Measurements from ENCODE around the gene AATK. TPM values are rescaled to one million over a fixed set of nuclear protein-coding genes. Genes with fewer than 3 reads are reported as not detected.
A peak's percentile ranks its signal among the peaks of the same experiment; 100 is the strongest.

AATK gene
- total and polyA plus RNA-seq, 9 of the 15 experiments (the other 6 are each of a cell fraction or from before 2014, with no cell fraction given), result 0.11 to 0.55 (median 0.38) TPM; not detected in 5

GRCh38 chr17:81097134-81097942, 68.7 kb downstream of the AATK start (continued):
- no peak for TF ChIP-seq ELF1 (tag; IDR thresholded peaks at IDR 0.05)
- peak in 1 of 2 experiments; percentile 32 for TF ChIP-seq E2F6 (IDR thresholded peaks at IDR 0.05; ENCODE audit: borderline replicate concordance in 1 of 2, extremely low read depth in 1 of 2, insufficient read depth in 1 of 2, insufficient read length in 1 of 2, low read depth in 1 of 2, low read length in 1 of 2, poor library complexity in 1 of 2, severe bottlenecking in 1 of 2)
- peak; percentile 56; the same call in 1 of the 2 replicates for TF ChIP-seq KLF1 (tag; IDR thresholded peaks at IDR 0.05)
- 0 out of 2 replicates have a peak, but pooled peaks have one; percentile 41 for TF ChIP-seq ATF6 (CRISPR knock-in tag; IDR thresholded peaks at IDR 0.05)
- no peak for TF ChIP-seq TRIM28 (IDR thresholded peaks at IDR 0.05)
- peak; percentile 55 for TF ChIP-seq MYC (IDR thresholded peaks at IDR 0.05; ENCODE audit: low read depth, low read length)
- TF ChIP-seq MYC (CRISPR knock-in tag; IDR thresholded peaks at IDR 0.05; ENCODE audit: borderline replicate concordance, low read depth), result peak; percentile 23; the same call in 1 of the 2 replicates
- no peak for TF ChIP-seq RBM34 (IDR thresholded peaks at IDR 0.05; ENCODE audit: borderline replicate concordance, insufficient read depth, low read length)
- no peak for TF ChIP-seq ZNF140 (CRISPR knock-in tag; IDR thresholded peaks at IDR 0.05)
- TF ChIP-seq TEAD4 (IDR thresholded peaks at IDR 0.05; ENCODE audit: low read length), result no peak
- no peak for TF ChIP-seq TEAD4 (CRISPR knock-in tag; IDR thresholded peaks at IDR 0.05; ENCODE audit: borderline replicate concordance)
- no peak for TF ChIP-seq TSC22D4 (tag; IDR thresholded peaks at IDR 0.05)
- no peak for TF ChIP-seq KAT7 (CRISPR knock-in tag; IDR thresholded peaks at IDR 0.05; ENCODE audit: borderline replicate concordance)
- TF ChIP-seq JUND (IDR thresholded peaks at IDR 0.05; ENCODE audit: borderline replicate concordance, low read depth, low read length), result peak; percentile 94
- TF ChIP-seq JUND (tag; IDR thresholded peaks at IDR 0.05; ENCODE audit: borderline replicate concordance, low read depth, low read length), result peak; percentile 89; the same call in 2 of the 3 replicates
- no peak for TF ChIP-seq FOXA1 (IDR thresholded peaks at IDR 0.05; ENCODE audit: borderline replicate concordance)
- TF ChIP-seq CHAMP1 (IDR thresholded peaks at IDR 0.05), result no peak
- no peak for TF ChIP-seq HMG20A (CRISPR knock-in tag; conservative IDR thresholded peaks at IDR 0.05)
- TF ChIP-seq RNF219 (CRISPR knock-in tag; IDR thresholded peaks at IDR 0.05), result no peak
